CD4-positive, alpha-beta T cell treated with Interleukin-4 for 4 hours (primary cell): ENCODE results near the gene CA6.
"Not testable (repeated sequence)": the region's sequence is repeated elsewhere in the genome, so short reads cannot be mapped to it uniquely, and the experiment has no call there.

Experiments used
- DNase-seq: peaks from one replicate; pipeline ENCODE4 v3.0.0-alpha.2; 2020

Gene CA6

DNA sequence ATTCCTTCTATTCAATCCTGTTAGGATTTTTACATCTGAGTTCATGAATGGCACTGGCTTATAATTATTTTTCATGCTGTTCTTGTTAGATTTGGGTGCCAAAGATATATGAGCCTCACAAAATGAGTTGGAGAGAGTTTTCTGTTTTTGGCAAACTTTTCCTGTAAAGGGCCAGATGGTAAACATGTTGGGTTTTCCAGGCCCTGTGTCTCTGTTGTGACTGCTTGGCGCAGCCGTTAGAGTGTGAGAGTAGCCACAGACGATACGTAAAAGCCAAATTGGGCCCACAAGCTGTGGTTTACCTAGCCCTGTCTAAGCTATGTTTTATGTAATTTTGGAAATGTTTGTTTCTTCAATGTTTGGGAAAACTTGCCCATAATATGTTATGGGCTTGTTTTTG, 15.6 kb upstream of the CA6 start:
- DNase-seq: no peak

DNA sequence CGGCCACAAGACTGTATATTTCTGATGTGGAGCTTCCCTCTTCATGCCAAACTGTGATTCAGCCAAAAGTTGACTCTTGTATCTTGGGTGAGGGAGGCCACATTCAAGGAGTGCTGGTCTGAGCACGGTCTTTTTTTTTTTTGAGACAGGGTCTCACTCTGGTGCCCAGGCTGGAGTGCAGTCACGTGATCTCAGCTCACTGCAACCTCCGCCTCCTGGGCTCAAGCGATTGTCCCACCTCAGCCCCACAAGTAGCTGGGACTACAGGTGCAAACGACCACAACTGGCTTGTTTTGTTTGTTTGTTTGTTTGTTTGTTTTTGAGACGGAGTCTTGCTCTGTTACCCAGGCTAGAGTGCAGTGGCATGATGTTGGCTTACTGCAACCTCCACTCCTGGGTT, 8.6 kb upstream of the CA6 start:
- DNase-seq: not testable (repeated sequence)

DNA sequence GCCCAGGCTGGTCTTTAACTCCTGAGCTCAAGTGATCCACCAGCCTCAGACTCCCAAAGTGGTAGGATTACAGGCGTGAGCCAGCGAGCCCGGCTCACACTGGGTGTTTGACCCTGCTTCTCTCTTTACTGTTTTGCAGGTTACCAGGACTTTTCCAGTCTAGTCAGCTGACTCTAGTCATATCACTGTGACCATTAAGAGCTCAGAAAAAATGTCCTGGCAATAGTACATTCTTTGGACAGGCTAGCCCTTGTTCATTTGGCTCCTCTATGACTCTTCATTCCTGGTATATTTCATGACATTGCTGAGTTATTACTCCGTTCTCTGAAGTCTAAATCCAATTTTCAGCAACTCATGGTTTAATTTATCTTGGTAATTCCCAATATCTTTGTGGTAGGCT, 8.0 kb upstream of the CA6 start:
- no peak for DNase-seq

DNA sequence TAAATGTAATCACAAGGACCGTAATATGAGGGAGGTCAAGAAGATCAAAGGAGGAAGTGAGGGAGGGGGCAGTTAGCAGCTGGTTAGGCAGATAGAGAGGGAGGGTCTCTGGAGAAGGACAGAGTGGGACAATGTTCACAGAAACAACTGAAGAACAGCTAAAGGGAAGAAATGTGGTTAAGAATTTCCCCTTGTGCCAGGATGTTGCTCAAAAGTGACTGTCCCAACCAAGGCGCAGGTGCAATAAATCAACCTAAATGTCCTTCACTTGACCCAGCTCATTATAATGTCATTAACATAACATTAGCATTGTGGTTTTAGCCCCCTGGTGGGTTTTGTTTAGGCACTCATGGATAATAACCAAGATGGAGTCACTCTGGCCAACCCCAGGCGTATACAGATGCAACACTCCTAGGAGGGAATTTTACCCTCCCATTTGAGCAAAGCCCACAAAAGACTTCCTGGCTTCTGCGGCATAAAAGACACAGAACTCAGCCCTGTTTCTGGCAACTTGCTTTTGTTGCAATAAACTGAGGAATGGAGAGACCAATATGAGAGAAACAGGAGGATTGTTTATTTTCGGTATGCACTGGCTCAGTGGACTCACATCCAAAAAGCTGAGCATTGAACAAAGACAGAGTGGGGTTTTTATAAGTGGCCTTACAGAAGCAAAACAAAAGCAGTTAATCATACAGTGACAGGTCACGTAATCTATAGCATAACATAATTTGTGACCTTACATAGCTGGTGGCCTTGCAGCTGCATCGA, 7.3 kb upstream of the CA6 start:
- DNase-seq: no peak

DNA sequence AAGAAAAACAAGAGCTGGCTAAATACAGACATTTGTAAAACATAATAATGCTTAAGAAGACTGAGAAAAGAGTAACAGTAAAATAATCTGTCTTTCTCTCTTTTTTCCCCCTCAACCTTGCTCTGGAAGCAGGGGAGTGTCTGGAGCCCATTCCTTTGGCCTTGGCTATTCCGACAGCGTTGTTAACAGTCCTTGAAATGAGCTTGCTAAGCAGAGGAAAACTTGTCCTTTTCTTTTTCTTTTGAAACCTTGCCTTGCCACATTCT, 6.7 kb upstream of the CA6 start:
- no peak for DNase-seq

DNA sequence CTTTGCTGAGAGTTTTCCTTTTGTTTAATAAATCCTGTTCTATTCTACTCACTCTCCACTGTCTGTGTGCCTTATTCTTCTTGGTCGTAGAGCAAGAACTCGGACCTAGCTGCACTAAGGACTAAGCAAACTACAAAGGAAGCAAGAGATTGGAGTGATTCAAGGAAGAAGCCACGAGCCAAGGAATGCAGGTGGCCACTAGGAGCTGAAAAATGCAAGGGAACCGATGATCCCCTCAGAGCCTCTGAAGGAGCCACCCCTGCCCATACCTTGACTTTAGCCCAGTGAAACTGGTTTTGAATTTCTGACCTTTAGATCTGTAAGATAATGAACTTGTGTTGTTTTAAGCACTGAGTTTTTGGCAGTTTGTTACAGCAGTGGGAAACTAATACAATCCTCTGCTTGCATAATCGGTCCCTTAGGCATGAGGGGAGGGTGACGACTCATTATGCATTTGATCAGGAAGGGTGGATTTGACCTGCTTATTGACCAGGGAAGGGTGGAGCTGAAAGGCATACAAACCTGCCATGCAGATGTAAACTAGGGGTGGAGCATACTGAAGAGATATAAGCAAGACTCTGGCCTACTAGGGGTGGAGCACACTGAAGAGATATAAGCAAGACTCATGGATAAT, 6.2 kb upstream of the CA6 start:
- DNase-seq: peak; percentile 25

DNA sequence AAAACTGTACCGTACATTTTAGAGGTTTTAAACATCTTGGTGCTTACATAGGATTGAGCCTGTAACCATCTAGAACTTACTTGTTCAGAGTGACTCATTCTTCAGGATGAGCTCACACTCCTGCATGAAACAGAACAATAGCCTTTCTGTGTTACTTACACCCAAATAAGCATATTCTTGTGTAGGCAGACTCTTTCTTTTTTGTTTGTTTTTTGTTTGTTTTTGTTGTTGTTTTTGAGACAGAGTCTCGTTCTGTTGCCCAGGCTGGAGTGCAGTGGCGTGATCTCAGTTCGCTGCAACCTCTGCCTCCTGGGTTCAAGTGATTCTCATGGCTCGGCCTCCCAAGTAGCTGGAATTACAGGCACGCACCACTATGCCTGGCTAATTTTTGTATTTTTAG, 3.8 kb upstream of the CA6 start:
- no peak for DNase-seq

DNA sequence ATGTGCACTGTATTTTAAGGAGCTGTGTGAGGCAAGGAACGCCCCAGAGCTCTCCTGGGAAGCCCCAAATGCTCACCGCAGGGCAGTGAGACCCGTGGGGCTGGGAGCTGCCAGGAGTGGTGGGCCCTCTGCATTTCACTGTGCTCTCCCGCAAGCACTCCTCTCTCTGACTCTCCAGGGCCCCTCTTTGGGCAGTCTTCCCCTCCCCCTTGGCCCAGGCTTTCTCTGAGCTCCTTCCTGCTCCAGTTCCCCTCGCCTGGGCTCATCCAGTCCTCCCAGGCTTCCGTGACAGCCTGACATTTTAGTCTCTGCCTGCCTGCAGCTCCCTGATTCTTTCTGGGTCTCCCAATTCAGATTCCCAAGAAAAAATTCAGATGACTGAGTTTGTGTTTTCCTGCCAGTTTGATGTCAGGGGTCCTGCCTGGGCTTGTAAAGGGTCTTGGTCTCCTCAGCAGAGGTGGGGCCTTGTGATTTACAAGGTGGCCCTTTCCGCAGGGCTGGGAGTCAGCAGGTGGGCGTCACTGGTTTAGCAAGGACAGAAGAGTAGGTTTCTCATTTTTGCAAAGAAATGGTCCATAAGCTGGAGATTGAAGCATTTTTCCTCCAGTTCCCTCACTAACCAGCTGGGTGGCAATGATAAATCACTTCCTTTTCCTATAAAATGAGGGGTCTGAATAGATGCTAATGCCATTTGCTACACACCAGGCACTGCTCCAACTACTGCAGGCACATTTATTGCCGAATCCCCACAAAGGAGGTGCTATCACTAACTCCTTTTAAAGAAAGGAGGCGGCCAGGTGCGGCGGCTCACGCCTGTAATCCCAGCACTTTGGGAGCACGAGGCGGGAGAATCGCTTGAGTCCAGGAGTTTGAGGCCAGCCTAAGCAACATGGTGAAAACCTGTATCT, 1.9 kb upstream of the CA6 start:
- no peak for DNase-seq

DNA sequence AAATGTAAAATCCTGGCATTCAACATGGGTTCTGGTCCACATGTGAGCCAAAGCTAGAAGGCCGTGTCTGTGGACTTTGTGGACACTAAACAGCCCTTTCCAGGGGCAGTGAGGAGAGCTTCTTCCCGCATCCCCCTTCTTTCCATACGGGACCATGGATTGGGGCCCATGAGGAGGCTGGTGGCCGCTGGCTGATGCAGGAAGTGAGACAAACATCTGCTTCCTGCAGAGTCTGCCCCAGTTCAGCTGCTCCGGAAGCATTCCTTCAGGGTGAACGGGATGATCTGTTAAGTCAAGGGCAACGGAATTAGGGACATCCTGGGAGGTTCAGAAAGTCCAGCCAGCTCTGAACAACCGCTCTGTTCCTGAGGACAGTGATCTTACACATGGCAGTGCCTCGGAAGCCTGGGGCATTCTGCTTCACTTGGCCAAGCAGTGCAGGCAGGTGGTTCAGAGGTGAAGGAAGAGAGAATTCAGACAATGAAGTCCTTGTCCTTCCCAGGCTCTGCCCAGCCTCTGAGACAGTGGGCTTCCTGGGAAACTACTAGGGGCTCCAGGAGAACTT, 1.5 kb downstream of the CA6 start:
- no peak for DNase-seq

DNA sequence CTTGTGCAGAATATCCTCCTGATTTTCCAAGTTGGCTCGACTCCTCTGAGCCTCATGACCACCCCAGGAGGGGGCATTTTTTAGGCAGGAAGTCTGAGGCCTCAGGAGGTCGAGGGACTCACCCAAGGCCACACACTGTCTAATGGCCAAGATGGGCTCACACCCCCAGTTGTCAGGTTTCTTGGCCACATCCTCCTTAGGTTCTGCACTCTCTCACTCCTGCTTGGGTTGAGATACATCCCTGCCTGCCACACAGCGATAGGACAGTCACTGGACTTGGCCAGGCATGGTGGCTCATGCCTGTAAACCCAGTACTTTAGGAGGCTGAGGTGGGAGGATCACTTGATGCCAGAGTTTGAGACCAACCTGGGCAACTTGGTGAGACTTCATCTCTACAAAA, 4.6 kb downstream of the CA6 start:
- no peak for DNase-seq

DNA sequence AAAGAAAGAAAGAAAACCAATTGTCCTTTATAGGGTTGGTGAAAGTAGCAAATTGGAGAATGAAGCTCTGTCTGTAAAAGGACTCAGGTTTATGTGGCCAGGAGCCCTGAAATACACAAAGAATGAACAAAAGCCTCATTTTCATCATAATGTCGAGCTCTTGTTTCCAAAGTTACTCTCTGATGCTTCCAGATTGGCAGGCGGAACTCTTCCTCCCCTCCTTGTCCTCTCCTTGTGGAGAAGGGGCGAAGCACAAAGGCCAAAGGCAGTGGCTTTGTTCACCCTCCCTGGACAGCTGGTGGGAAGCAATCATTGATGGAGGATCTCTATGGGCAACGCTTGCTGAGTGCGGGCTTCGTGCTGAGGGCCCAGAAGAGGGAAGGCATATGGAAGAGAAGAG, 5.6 kb downstream of the CA6 start:
- DNase-seq: no peak

DNA sequence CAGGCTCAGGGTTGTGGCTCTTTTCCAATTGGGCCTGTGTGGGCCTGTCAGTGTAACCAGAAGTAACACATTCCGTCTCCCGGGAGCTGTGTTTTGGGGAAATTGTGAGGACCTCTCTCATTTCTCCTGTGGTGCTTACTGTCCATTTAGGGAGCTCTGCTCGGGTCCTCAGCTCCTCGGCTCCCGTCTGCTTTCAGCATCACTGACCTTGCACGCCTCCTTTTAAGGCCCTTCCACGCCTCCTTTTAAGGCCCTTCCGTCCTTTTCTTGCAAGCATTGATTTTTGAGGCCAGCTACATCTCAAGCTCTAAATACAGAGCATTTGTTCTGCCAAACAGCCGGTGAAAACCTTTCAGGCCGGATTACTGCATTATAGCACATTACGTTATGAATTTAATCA, 9.7 kb downstream of the CA6 start:
- no peak for DNase-seq

DNA sequence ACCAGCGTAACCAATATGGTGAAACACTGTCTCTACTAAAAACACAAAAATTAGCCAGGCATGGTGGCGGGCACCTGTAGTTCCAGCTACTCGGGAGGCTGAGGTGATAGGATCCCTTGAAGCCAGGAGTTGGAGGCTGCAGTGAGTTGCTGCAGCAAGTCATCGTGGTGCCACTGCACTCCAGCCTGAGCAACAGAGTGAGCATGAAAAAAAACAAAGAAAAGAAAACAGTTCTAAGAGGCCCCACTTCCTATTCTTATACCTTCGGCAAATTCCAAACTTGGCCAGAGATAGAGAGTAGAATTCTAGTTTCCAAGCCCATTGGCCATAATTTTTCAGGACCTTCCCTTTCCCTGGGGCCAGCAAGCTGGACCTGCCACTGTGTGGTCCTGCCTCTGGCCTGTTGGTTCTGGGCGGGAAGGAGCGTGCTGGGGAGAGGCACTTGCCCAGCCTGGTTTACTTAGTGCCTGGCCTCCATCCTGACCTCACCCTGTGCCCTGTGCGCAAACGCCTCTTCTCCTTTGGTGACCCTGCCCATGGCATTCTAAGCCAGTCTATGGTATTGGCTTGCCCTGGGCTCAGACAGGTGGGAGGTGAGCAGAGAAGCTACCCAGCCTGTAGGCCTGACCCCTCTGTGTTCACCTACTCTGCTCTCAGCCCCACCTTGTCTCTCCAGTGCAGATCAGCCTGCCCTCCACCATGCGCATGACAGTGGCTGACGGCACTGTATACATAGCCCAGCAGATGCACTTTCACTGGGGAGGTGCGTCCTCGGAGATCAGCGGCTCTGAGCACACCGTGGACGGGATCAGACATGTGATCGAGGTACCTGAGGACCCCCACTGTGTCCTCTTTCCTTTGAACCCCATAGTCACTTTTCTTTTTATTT, 11.0 kb downstream of the CA6 start:
- DNase-seq: no peak

DNA sequence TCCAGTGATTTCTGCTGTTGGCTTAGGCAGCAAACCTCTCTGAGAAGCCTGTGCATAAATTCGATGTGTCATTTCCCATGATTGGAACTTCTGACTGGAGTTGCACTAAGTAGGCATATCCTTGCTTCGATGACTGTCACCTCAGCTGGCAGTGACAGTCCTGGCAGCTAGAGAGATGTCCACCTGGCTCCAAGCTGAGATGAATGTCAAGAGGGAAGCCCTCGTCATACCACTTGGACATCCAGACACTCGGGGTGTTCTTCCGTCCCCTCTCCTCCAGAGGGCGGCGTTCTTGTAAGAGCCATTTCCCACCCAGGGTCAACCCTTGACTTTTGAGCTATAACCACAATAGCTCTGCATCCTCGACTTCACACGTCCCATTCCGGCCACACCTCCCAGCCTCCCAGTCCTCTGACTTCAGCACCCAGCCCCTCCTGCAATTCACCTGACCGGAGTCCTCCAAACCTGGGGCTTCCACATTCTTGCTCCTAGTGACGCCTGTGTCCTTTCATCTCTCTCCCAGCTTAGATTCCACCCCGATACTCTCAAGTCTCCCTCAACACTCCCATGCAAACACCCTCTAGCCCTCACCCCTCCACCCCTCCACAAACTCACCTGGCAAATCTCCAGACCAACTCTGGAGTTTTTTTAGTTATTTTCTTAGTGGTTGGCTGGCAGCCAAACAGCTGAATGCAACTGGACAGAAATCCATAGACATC, 17.3 kb downstream of the CA6 start:
- DNase-seq: peak; percentile 39

DNA sequence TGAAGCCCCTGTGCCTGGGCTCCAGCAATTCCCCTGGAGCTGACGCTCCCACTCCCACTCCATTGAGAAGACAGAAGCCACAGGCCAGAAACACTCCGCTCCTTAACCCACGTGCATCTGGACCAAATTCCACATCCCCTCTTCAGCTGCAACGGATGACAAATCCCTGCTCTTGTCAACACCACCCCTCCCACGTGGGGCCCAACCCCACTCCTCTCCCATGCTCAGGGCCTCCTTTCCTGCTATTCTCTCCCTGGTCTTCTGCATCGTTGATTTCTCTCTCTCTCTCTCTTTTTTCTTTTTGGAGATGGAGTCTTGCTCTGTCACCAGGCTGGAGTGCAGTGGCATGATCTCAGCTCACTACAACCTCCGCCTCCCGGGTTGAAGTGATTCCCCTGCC, 18.3 kb downstream of the CA6 start:
- no peak for DNase-seq

DNA sequence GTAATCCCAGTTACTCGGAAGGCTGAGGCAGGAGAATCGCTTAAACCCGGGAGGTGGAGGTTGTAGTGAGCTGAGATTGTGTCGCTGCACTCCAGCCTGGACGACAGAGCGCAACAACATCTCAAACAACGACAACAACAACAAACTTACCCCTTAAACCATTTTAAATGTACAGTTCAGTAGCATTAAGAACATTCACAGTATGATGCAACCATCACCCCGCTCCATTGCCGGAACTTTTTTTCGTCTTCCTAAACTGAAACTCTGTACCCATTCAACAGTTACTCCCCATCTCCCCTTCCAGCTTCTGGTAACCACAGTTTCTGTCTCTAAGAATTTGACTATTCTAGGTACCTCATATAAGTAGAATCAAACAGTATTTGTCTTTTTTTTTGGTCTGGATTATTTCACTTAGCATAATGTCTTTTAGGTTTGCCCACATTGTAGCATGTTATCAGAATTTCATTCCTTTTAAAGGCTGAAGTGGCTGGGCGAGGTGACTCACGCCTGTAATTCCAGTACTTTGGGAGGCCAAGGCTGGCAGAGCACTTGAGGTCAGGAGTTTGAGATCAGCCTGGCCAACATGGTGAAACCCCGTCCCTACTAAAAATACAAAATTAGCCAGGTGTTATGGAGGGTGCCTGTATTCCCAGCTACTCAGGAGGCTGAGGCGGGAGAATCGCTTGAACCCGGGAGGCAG, 19.6 kb downstream of the CA6 start:
- DNase-seq: no peak

DNA sequence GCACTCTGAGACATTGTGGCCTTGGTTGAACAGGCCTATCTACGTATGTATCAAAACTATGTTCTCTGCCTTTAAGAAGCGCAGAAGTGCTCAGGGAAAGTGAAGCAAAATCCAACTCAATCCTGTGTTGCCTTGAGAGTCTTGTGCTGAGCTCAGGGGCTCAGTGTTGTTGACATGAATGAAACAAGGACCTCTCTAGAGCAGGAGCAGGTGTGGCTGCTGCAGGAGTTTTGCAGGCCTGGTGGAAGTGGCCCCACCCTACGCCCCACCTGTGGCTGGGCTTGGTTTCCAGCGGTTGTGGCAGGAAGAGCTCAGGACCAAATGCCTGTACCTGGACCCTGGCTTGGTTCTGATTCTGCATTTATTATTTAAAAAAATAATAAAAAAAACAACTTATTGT, 20.9 kb downstream of the CA6 start:
- no peak for DNase-seq

DNA sequence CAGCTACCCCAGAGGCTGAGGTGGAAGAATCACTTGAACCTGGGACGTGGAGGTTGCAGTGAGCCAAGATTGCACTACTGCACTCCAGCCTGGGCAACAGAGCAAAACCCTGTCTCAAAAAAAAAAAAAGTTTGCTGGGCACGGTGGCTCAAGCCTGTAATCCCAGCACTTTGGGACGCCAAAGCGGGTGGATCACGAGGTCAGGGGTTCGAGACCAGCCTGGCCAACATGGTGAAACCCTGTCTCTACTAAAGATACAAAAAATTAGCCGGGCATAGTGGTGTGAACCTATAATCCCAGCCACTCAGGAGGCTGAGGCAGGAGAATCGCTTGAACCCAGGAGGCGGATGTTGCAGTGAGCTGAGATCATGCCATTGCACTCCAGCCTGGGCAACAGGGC, 23.2 kb downstream of the CA6 start:
- not testable (repeated sequence) for DNase-seq

DNA sequence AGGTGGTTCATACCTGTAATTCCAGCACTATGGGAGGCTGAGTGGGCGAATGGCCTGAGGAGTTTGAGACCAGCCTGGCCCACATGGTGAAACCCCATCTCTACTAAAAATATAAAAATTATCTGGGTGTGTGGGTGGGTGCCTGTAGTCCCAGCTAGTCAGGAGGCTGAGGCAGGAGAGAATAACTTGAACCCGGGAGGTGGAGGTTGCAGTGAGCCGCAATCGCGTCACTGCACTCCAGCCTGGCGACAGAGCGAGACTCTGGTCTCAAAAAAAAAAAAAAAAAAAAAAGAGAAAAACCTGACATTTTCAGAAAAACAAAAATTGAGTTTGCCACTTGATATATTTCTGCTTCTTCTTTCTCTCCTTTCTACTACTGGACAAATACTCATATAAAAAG, 24.3 kb downstream of the CA6 start:
- DNase-seq: no peak

DNA sequence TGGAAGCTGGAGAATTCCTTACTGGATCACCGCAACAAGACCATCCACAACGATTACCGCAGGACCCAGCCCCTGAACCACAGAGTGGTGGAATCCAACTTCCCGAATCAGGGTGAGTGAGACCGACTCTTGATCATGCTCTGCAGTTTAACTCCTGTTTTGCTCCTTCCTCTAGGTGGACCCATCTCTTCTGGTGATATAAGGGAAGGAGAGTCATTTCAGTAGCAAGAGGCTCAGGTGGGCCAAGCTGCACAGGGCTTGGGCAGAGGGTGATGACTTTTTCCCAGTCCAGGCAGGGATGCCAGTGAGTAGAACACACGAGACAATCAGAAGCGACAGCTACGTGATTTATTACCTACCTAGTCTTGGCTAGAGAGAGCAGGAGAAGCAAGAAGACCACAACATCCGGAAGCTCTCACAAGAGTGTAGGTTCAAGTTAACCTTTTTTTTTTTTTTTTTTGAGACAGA, 25.2 kb downstream of the CA6 start:
- DNase-seq: peak; percentile 70

DNA sequence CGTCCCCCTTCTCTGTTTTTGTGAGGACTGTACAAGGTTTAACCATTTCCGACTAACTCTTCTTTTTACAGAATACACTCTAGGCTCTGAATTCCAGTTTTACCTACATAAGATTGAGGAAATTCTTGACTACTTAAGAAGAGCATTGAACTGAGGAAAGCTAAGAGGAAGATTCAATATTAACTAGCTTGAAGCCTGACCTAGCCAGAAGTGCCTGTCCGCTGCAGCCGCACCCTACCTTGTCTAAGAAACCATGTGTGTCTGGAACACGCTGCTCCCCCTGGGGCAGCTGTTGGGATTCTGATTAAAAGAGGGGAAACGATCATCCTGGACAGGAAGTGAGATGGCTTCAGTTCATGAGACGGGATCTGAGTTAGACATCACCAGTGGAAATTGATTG, 28.9 kb downstream of the CA6 start:
- no peak for DNase-seq
